ENCODE data around the gene AMY2A.
"Not testable (repeated sequence)": the region's sequence is repeated elsewhere in the genome, so short reads cannot be mapped to it uniquely, and the experiment has no call there.

AMY2A gene

GRCh38 chr1:103616994-103617477 lies at the start of gene AMY2A:
TSS of gene AMY2A (plus strand) at chr1:103617427. CDS start at chr1:103617441, 14 bp downstream.
- not testable (repeated sequence) for DNase-seq (ENCODE audit: low read depth)

- no peak for DNase-seq (ENCODE audit: low read depth)
These were observed 47.7 kb upstream of the AMY2A start for GRCh38 chr1:103569493-103569892.

DNA sequence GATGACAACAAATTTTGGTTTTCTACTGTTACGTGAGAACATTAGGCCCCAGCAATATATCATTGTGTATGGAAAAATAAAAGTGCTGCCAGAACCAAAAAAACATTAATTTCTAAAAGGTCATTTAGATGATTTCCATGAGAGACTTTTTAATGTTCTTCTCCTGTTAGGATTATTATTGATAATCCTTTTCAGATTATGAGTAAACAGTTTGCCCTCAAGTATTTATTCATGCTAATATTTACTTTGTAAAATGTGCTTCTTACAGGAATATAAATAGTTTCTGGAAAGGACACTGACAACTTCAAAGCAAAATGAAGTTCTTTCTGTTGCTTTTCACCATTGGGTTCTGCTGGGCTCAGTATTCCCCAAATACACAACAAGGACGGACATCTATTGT lies 45.9 kb upstream of the AMY2A start, which contains the start of gene AMY2B:
Gene AMY2B, plus strand, starts transcription at position 301 of the 400 bp plus-strand sequence. Its CDS starts 14 bp downstream, at position 315.
- DNase-seq (ENCODE audit: low read depth) = not testable (repeated sequence)

DNA sequence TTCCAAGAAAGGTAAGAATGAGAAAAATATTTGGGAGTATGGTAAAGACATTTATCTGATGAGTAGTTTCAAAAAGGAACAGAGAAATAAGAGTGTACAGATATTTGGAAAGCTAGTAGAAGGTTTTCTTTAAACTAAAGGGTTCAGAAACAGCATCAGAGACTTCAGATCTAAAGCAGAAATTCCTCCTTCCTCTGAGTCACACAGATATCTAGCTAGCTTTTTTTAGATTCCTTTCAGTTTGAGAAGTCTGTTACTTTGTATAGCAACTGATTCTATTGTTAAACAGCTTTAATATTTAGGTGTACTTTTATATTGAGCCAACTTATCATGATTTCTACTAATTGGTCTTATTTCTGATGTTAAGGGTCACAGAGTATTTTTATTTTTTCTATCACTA lies 41.2 kb upstream of the AMY2A start:
- DNase-seq (ENCODE audit: low read depth) = no peak

DNA sequence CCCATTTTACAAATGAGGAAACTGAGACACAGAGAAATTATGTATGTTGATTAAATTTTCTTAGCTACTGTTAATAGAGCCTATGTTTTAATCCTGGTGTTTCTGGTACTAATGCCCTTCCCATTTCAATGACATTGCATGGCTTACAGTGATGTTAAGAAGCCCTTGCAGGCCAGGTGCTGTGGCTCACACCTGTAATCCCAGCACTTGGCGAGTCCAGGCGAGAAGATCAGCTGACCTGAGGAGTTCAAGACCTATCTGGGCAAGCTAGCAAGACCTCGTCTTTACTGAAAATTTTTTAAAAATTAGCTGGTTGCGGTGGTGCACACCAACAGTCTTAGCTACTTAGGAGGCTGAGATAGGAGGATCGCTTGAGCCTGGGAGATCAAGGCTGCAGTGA lies 40.4 kb upstream of the AMY2A start:
- DNase-seq (ENCODE audit: low read depth) = not testable (repeated sequence)

GRCh38 chr1:103582464-103582863 lies 34.8 kb upstream of the AMY2A start:
- DNase-seq (ENCODE audit: low read depth) = no peak

GRCh38 chr1:103583887-103584286 lies 33.3 kb upstream of the AMY2A start:
- no peak for DNase-seq (ENCODE audit: low read depth)

GRCh38 chr1:103584537-103584936 lies 32.7 kb upstream of the AMY2A start:
- no peak for DNase-seq (ENCODE audit: low read depth)

GRCh38 chr1:103602740-103603139 lies 14.5 kb upstream of the AMY2A start:
- not testable (repeated sequence) for DNase-seq (ENCODE audit: low read depth)

GRCh38 chr1:103616362-103616761 lies 865 bp upstream of the AMY2A start:
- no peak for DNase-seq (ENCODE audit: low read depth)

GRCh38 chr1:103627436-103627835 lies 10.2 kb downstream of the AMY2A start:
- not testable (repeated sequence) for DNase-seq (ENCODE audit: low read depth)

GRCh38 chr1:103641194-103641593 lies 24.0 kb downstream of the AMY2A start:
- not testable (repeated sequence) for DNase-seq (ENCODE audit: low read depth)

GRCh38 chr1:103643908-103644307 lies 26.7 kb downstream of the AMY2A start:
- DNase-seq (ENCODE audit: low read depth) = not testable (repeated sequence)

DNA sequence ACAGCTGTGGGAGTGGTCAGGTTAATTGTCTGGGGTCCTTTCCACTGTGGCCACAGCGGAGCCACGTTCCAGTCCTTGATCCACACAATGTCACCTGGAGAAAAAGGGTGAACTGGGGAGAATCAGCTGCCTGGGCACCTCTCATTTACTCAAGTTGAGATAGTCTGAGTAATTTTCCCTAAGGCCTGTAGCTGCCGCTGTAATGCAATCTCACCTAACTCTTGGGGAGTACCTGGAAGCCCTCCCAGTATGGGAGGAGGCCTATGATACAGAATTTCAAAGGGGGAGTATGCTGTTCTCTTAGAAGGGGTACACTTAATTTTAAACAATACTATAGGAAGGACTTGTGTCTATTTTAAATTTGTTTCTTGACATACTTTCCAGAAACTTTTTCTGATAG lies 33.1 kb downstream of the AMY2A start:
- DNase-seq (ENCODE audit: low read depth) = not testable (repeated sequence)

GRCh38 chr1:103650889-103651288 lies 33.7 kb downstream of the AMY2A start:
- DNase-seq (ENCODE audit: low read depth) = not testable (repeated sequence)

- DNase-seq (ENCODE audit: low read depth) = not testable (repeated sequence)
These were observed 36.9 kb downstream of the AMY2A start for GRCh38 chr1:103654133-103654532.

- not testable (repeated sequence) for DNase-seq (ENCODE audit: low read depth)
These were observed 38.2 kb downstream of the AMY2A start, which contains the start of gene AMY1A for GRCh38 chr1:103655460-103655859. TSS of gene AMY1A (plus strand) at chr1:103655760. CDS start at chr1:103656331, 571 bp downstream.

Measured in fibroblast of the conjunctiva (primary cell).